Uterus (tissue), 2 donors: ENCODE data around the gene TC2N.

Experiments used
- POLR2A ChIP-seq, 2 donors: fragments of 450-650 bp; IDR thresholded peaks; one replicate each; pipeline ENCODE4 v1.6.1; 2016; ENCODE audit warnings: antibody characterized with exemption in 2 of 2, mild to moderate bottlenecking in 1 of 2, moderate library complexity in 1 of 2
- TF ChIP-seq, protein P1 (sequence below), 4 experiments: fragments of 200-600 bp in 2 of 4; fragments of 450-650 bp in 2 of 4; sonication (generic) in 2 of 4; IDR thresholded peaks; one replicate each; pipeline ENCODE4 v1.5.1; 2016 to 2019; ENCODE audit warnings: antibody characterized with exemption in 4 of 4, mild to moderate bottlenecking in 2 of 4, moderate library complexity in 1 of 4

DNA sequence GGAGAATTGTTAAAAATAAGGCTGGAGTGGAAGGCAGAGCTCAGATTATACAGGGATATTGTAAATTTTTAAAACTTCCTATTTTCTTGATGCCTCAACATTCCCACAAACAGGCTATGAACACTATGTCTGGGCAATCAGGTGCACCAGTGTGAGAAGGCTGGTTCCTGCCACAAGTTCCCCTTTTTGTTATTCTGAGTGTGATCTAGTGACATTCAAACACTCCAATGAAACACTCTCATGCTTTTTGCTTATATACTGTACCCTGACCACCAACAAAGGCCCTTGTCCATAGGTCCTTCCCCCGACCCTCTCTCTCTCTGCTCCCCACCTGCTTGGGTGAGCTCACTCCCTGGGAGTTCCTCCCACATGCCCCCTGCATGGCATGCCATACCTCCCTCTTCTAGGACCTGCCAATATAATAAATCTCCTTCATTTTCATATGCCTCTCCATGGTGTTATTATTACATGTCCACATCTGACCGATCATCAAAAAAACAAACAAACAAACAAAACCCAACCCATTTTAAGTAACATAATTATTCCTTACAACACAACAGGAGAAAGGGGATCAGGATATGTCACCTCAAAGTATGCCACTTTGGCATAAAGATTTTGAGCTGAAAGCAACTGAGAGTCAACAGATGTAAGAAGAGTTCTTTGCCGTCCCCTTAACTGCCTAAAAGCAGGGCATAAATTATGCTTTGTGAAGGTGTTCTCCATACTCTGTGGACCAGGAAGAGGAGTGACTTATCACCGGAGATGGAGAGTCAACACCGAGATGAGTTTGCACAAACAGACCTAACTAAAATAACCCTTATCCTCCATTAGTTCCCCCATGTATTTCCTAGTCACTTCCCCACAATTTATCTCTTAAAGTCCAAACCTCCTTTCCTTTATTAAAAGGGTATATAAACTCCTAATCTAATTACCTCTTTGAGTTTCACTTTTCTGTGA is 92.9 kb downstream of the TC2N start:
- TF ChIP-seq POLR2A (IDR thresholded peaks at IDR 0.05): no peak
- TF ChIP-seq, protein P1, sequence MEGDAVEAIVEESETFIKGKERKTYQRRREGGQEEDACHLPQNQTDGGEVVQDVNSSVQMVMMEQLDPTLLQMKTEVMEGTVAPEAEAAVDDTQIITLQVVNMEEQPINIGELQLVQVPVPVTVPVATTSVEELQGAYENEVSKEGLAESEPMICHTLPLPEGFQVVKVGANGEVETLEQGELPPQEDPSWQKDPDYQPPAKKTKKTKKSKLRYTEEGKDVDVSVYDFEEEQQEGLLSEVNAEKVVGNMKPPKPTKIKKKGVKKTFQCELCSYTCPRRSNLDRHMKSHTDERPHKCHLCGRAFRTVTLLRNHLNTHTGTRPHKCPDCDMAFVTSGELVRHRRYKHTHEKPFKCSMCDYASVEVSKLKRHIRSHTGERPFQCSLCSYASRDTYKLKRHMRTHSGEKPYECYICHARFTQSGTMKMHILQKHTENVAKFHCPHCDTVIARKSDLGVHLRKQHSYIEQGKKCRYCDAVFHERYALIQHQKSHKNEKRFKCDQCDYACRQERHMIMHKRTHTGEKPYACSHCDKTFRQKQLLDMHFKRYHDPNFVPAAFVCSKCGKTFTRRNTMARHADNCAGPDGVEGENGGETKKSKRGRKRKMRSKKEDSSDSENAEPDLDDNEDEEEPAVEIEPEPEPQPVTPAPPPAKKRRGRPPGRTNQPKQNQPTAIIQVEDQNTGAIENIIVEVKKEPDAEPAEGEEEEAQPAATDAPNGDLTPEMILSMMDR (IDR thresholded peaks at IDR 0.05): no peak
